ENCODE results near the gene BRF1.

BRF1 gene

DNA sequence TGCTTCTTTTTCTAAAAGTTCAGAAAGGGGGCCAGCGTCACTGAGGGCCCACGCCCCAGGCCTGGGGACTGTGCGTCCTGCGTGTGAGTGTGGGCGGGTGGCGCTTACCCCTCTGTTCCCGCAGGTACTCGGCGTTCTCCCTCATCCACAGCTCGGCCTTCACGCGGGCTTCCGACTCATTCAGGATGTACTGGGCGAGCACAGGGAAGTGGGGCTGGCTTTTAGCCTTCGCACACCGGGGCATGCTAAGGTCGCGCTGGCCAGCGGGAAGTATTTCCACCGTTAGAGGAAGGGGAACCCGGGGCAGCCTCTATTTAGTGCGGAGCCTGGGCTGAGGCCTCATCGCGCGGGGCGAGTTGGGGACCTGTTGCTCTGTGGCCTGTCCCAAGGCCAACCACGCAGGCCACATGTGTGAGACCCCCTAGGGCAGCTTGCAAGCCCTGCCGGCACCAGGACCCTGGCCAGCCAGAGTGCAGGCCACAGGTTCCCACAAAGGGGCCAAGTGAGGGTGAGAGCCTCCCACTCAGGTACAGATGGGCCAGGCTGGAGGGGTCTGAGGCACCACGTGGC lies 81.7 kb downstream of the BRF1 start:
- H4K20me1 ChIP-seq (ENCODE audit: insufficient read depth, low read length, poor library complexity, severe bottlenecking), result no peaks in the 10 kb centered on the region
- TF ChIP-seq, protein P1, sequence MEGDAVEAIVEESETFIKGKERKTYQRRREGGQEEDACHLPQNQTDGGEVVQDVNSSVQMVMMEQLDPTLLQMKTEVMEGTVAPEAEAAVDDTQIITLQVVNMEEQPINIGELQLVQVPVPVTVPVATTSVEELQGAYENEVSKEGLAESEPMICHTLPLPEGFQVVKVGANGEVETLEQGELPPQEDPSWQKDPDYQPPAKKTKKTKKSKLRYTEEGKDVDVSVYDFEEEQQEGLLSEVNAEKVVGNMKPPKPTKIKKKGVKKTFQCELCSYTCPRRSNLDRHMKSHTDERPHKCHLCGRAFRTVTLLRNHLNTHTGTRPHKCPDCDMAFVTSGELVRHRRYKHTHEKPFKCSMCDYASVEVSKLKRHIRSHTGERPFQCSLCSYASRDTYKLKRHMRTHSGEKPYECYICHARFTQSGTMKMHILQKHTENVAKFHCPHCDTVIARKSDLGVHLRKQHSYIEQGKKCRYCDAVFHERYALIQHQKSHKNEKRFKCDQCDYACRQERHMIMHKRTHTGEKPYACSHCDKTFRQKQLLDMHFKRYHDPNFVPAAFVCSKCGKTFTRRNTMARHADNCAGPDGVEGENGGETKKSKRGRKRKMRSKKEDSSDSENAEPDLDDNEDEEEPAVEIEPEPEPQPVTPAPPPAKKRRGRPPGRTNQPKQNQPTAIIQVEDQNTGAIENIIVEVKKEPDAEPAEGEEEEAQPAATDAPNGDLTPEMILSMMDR (conservative IDR thresholded peaks at IDR 0.05; ENCODE audit: low read length), result no peak
- TF ChIP-seq EZH2phosphoT487 (IDR thresholded peaks at IDR 0.05; ENCODE audit: borderline replicate concordance), result no peak

DNA sequence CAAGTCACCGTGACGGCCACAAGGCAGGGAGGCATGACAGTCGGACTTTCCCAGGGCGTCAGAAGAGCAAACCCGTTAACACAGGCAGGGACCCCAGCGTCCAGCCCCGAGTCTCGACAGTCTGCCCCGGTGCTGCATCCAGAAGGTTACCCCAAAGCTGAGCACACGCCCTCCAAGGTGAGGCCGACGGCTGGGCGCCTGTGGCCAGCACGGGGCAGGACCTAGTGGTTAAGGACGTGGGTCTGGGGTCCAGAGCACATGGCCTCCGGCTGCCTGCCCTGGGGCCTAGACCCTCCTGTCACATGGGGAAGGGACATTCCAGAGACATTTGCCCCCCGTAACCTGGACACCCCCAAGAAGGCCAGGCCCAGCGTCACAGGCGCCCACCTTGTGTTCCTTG lies 82.2 kb downstream of the BRF1 start:
- no peak overlapping the region for H3K4me2 ChIP-seq (ENCODE audit: low read depth, low read length, poor library complexity, severe bottlenecking)
- no peak overlapping the region for H3K4me3 ChIP-seq (ENCODE audit: low read length, poor library complexity, severe bottlenecking)
- no peaks in the 10 kb centered on the region for H3K4me1 ChIP-seq (ENCODE audit: insufficient read depth, low read length, poor library complexity, severe bottlenecking)
- H2AFZ ChIP-seq (ENCODE audit: low read length), result no peak overlapping the region
- H3K9me2 ChIP-seq (replicated peaks; ENCODE audit: low read depth, low read length), result no peaks in the 10 kb centered on the region
- TF ChIP-seq EZH2phosphoT487 (IDR thresholded peaks at IDR 0.05; ENCODE audit: borderline replicate concordance), result no peak
- TF ChIP-seq, protein P1 (conservative IDR thresholded peaks at IDR 0.05; ENCODE audit: low read length), result no peak
- no peak overlapping the region for H3K9ac ChIP-seq (ENCODE audit: low read depth, low read length, poor library complexity, severe bottlenecking)
- no peaks in the 10 kb centered on the region for H3K9me3 ChIP-seq (ENCODE audit: insufficient read depth, low read depth, low read length)
- H3K27me3 ChIP-seq (ENCODE audit: insufficient read depth, low read length, poor library complexity, severe bottlenecking), result no peaks in the 10 kb centered on the region
- H4K20me1 ChIP-seq (ENCODE audit: insufficient read depth, low read length, poor library complexity, severe bottlenecking), result no peaks in the 10 kb centered on the region
- no peaks in the 10 kb centered on the region for H3F3A ChIP-seq (ENCODE audit: low read depth)
- H3K79me2 ChIP-seq (ENCODE audit: insufficient read depth, low read length), result no peaks in the 10 kb centered on the region
- H3K36me3 ChIP-seq (ENCODE audit: insufficient read depth, low read length), result peaks cover 76% of the 10 kb centered on the region; the same call in 1 of the 2 replicates

More for the DNA sequence above, 81.7 kb downstream of the BRF1 start:
- H3K79me2 ChIP-seq (ENCODE audit: insufficient read depth, low read length), result no peaks in the 10 kb centered on the region
- no peak overlapping the region for H3K9ac ChIP-seq (ENCODE audit: low read depth, low read length, poor library complexity, severe bottlenecking)
- no peaks in the 10 kb centered on the region for H3K27me3 ChIP-seq (ENCODE audit: insufficient read depth, low read length, poor library complexity, severe bottlenecking)
- no peaks in the 10 kb centered on the region for H3K9me2 ChIP-seq (replicated peaks; ENCODE audit: low read depth, low read length)
- H3K4me3 ChIP-seq (ENCODE audit: low read length, poor library complexity, severe bottlenecking), result no peak overlapping the region
- H2AFZ ChIP-seq (ENCODE audit: low read length), result no peak overlapping the region
- peaks cover 81% of the 10 kb centered on the region; the same call in 1 of the 2 replicates for H3K36me3 ChIP-seq (ENCODE audit: insufficient read depth, low read length)
- H3F3A ChIP-seq (ENCODE audit: low read depth), result no peaks in the 10 kb centered on the region
- no peaks in the 10 kb centered on the region for H3K9me3 ChIP-seq (ENCODE audit: insufficient read depth, low read depth, low read length)
- H3K4me2 ChIP-seq (ENCODE audit: low read depth, low read length, poor library complexity, severe bottlenecking), result no peak overlapping the region
- no peaks in the 10 kb centered on the region for H3K4me1 ChIP-seq (ENCODE audit: insufficient read depth, low read length, poor library complexity, severe bottlenecking)

DNA sequence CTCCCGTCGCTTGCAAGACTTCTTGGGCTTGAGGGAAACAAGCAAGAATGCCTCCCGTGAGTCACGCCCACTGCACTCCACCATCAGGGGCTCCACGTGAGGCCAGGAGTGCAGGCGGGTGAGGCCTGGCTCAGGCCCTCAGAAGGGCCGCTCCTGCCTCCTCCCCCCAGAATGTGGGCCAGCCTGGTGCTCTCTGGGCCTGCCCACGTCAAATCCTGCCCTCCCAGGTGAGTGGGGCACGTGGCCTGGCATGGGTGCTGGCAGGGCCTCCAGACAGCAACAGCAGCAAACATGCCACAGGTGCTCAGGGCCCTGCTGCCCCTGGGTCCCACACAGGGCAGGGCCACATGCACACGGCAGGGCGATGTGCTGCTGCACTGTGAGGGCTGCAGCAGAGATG lies 83.0 kb downstream of the BRF1 start:
- H3K4me2 ChIP-seq (ENCODE audit: low read depth, low read length, poor library complexity, severe bottlenecking), result no peak overlapping the region
- no peaks in the 10 kb centered on the region for H3K27me3 ChIP-seq (ENCODE audit: insufficient read depth, low read length, poor library complexity, severe bottlenecking)
- no peaks in the 10 kb centered on the region for H3F3A ChIP-seq (ENCODE audit: low read depth)
- H3K4me1 ChIP-seq (ENCODE audit: insufficient read depth, low read length, poor library complexity, severe bottlenecking), result no peaks in the 10 kb centered on the region
- H3K9me2 ChIP-seq (replicated peaks; ENCODE audit: low read depth, low read length), result no peaks in the 10 kb centered on the region
- H2AFZ ChIP-seq (ENCODE audit: low read length), result no peak overlapping the region
- H3K79me2 ChIP-seq (ENCODE audit: insufficient read depth, low read length), result no peaks in the 10 kb centered on the region
- H3K4me3 ChIP-seq (ENCODE audit: low read length, poor library complexity, severe bottlenecking), result no peak overlapping the region
- H3K9ac ChIP-seq (ENCODE audit: low read depth, low read length, poor library complexity, severe bottlenecking), result no peak overlapping the region
- H3K9me3 ChIP-seq (ENCODE audit: insufficient read depth, low read depth, low read length), result no peaks in the 10 kb centered on the region
- TF ChIP-seq, protein P1 (conservative IDR thresholded peaks at IDR 0.05; ENCODE audit: low read length), result no peak
- TF ChIP-seq EZH2phosphoT487 (IDR thresholded peaks at IDR 0.05; ENCODE audit: borderline replicate concordance), result no peak
- peaks cover 72% of the 10 kb centered on the region; the same call in 1 of the 2 replicates for H3K36me3 ChIP-seq (ENCODE audit: insufficient read depth, low read length)
- H4K20me1 ChIP-seq (ENCODE audit: insufficient read depth, low read length, poor library complexity, severe bottlenecking), result no peaks in the 10 kb centered on the region
